SJSA1 (cell line): ENCODE data around the gene GPRC5B. TPM values are rescaled to one million over a fixed set of nuclear protein-coding genes. Genes with fewer than 3 reads are reported as not detected.
A peak's percentile ranks its signal among the peaks of the same experiment; 100 is the strongest.

Source experiments
- DNase-seq, 2 experiments: peaks; one replicate each; pipeline ENCODE4 v3.0.0-alpha.2; 2015 to 2020; ENCODE audit warnings: low spot score in 2 of 2, low read depth in 1 of 2
- H3K27ac ChIP-seq: fragments of 250-450 bp; sonication (Bioruptor Pico); 2 replicates; pipeline ENCODE4 v1.5.1; 2020; ENCODE audit warnings: mild to moderate bottlenecking, moderate library complexity
- H3K27me3 ChIP-seq: fragments of 250-450 bp; sonication (Bioruptor Pico); replicated peaks from 2 replicates; pipeline ENCODE4 v1.5.1; 2020; ENCODE audit warnings: mild to moderate bottlenecking, moderate library complexity
- H3K36me3 ChIP-seq: fragments of 250-450 bp; sonication (Bioruptor Pico); 2 replicates; pipeline ENCODE4 v1.5.1; 2020; ENCODE audit warnings: mild to moderate bottlenecking
- H3K4me1 ChIP-seq: fragments of 250-450 bp; sonication (Bioruptor Pico); replicated peaks from 2 replicates; pipeline ENCODE4 v1.6.1; 2021; ENCODE audit warnings: mild to moderate bottlenecking
- H3K4me3 ChIP-seq: fragments of 250-450 bp; sonication (Bioruptor Pico); 2 replicates; pipeline ENCODE4 v1.5.1; 2020; ENCODE audit warnings: mild to moderate bottlenecking
- H3K9me3 ChIP-seq: fragments of 250-450 bp; sonication (Bioruptor Pico); replicated peaks from 2 replicates; pipeline ENCODE4 v1.5.1; 2020; ENCODE audit warnings: mild to moderate bottlenecking
- total RNA-seq: library from RNA; depleted of rRNA; stranded (reverse); fragments of >200 nt; shearing (Covaris generic); gene quantifications from 2 replicates; pipeline ENCODE4 v1.2.3, GENCODE V29; 2014

The GPRC5B gene
- total RNA-seq, 1 experiment from 2014 or later: 12.1 TPM

- no peak for DNase-seq
- Histone ChIP-seq H3K36me3 (no peaks in the 10 kb centered on the region), H3K9me3 (peaks cover 7% of the 10 kb centered on the region; the same call in 1 of the 2 replicates), H3K4me3 (no peak overlapping the region), H3K27me3 (no peaks in the 10 kb centered on the region), H3K27ac (no peak overlapping the region), H3K4me1 (peaks cover 10% of the 10 kb centered on the region)
Observed at GRCh38 chr16:19842426-19843157, 42.1 kb downstream of the GPRC5B start.

- no peaks in the 10 kb centered on the region for H3K27me3 ChIP-seq
- no peak for DNase-seq
- no peak overlapping the region for H3K4me3 ChIP-seq
- no peak overlapping the region for H3K27ac ChIP-seq
- H3K9me3 ChIP-seq: peaks cover 7% of the 10 kb centered on the region; the same call in 1 of the 2 replicates
- peaks cover 10% of the 10 kb centered on the region for H3K4me1 ChIP-seq
- no peaks in the 10 kb centered on the region for H3K36me3 ChIP-seq
Observed at GRCh38 chr16:19841184-19841583, 43.5 kb downstream of the GPRC5B start.

- H3K27ac ChIP-seq: no peak overlapping the region
- no peak overlapping the region for H3K4me3 ChIP-seq
- no peaks in the 10 kb centered on the region for H3K36me3 ChIP-seq
- peaks cover 8% of the 10 kb centered on the region for H3K4me1 ChIP-seq
- H3K9me3 ChIP-seq: peaks cover 7% of the 10 kb centered on the region; the same call in 1 of the 2 replicates
- H3K27me3 ChIP-seq: no peaks in the 10 kb centered on the region
- no peak for DNase-seq
Observed at GRCh38 chr16:19840524-19841110, 44.0 kb downstream of the GPRC5B start.

GRCh38 chr16:19837984-19838707, 46.5 kb downstream of the GPRC5B start:
- Histone ChIP-seq H3K4me1 (no peaks in the 10 kb centered on the region), H3K4me3 (no peak overlapping the region), H3K27ac (no peak overlapping the region), H3K36me3 (no peaks in the 10 kb centered on the region), H3K9me3 (no peaks in the 10 kb centered on the region), H3K27me3 (no peaks in the 10 kb centered on the region)
- DNase-seq: no peak

GRCh38 chr16:19837331-19837980, 47.2 kb downstream of the GPRC5B start:
- Histone ChIP-seq H3K4me3 (no peak overlapping the region), H3K27ac (no peak overlapping the region), H3K27me3 (no peaks in the 10 kb centered on the region), H3K4me1 (no peaks in the 10 kb centered on the region), H3K36me3 (no peaks in the 10 kb centered on the region), H3K9me3 (no peaks in the 10 kb centered on the region)
- DNase-seq: no peak

GRCh38 chr16:19835968-19836421, 48.7 kb downstream of the GPRC5B start:
- no peak overlapping the region for H3K27ac ChIP-seq
- no peaks in the 10 kb centered on the region for H3K36me3 ChIP-seq
- H3K4me1 ChIP-seq: peaks cover 8% of the 10 kb centered on the region; the same call in 1 of the 2 replicates
- no peaks in the 10 kb centered on the region for H3K9me3 ChIP-seq
- H3K4me3 ChIP-seq: no peak overlapping the region
- DNase-seq: no peak
- H3K27me3 ChIP-seq: no peaks in the 10 kb centered on the region

GRCh38 chr16:19835196-19835595, 49.5 kb downstream of the GPRC5B start:
- Histone ChIP-seq H3K4me3 (no peak overlapping the region), H3K36me3 (no peaks in the 10 kb centered on the region), H3K27ac (no peak overlapping the region), H3K27me3 (no peaks in the 10 kb centered on the region), H3K4me1 (peaks cover 8% of the 10 kb centered on the region; the same call in 1 of the 2 replicates), H3K9me3 (no peaks in the 10 kb centered on the region)
- DNase-seq: no peak

- Histone ChIP-seq H3K4me1 (peaks cover 8% of the 10 kb centered on the region; the same call in 1 of the 2 replicates), H3K36me3 (no peaks in the 10 kb centered on the region), H3K27ac (no peak overlapping the region), H3K9me3 (no peaks in the 10 kb centered on the region), H3K4me3 (no peak overlapping the region), H3K27me3 (no peaks in the 10 kb centered on the region)
- no peak for DNase-seq
Observed at GRCh38 chr16:19833581-19833980, 51.1 kb downstream of the GPRC5B start.

GRCh38 chr16:19833176-19833575, 51.5 kb downstream of the GPRC5B start:
- H3K4me1 ChIP-seq: peaks cover 8% of the 10 kb centered on the region; the same call in 1 of the 2 replicates
- no peak overlapping the region for H3K27ac ChIP-seq
- H3K27me3 ChIP-seq: no peaks in the 10 kb centered on the region
- H3K4me3 ChIP-seq: no peak overlapping the region
- DNase-seq: no peak
- no peaks in the 10 kb centered on the region for H3K36me3 ChIP-seq
- no peaks in the 10 kb centered on the region for H3K9me3 ChIP-seq

GRCh38 chr16:19831678-19832077, 53.0 kb downstream of the GPRC5B start:
- no peaks in the 10 kb centered on the region for H3K36me3 ChIP-seq
- H3K9me3 ChIP-seq: no peaks in the 10 kb centered on the region
- no peak overlapping the region for H3K27ac ChIP-seq
- peaks cover 8% of the 10 kb centered on the region; the same call in 1 of the 2 replicates for H3K4me1 ChIP-seq
- no peak overlapping the region for H3K4me3 ChIP-seq
- DNase-seq: peak; percentile 34 to 54
- H3K27me3 ChIP-seq: no peaks in the 10 kb centered on the region

GRCh38 chr16:19830902-19831560, 53.6 kb downstream of the GPRC5B start:
- DNase-seq: no peak

GRCh38 chr16:19829844-19830692, 54.6 kb downstream of the GPRC5B start:
- H3K36me3 ChIP-seq: no peaks in the 10 kb centered on the region
- H3K4me1 ChIP-seq: peaks cover 8% of the 10 kb centered on the region; the same call in 1 of the 2 replicates
- no peak for DNase-seq
- no peak overlapping the region for H3K27ac ChIP-seq
- H3K27me3 ChIP-seq: no peaks in the 10 kb centered on the region
- no peak overlapping the region for H3K4me3 ChIP-seq
- H3K9me3 ChIP-seq: no peaks in the 10 kb centered on the region

More at GRCh38 chr16:19830902-19831560, 53.6 kb downstream of the GPRC5B start:
- Histone ChIP-seq H3K27me3 (no peaks in the 10 kb centered on the region), H3K4me3 (no peak overlapping the region), H3K36me3 (no peaks in the 10 kb centered on the region), H3K4me1 (peaks cover 8% of the 10 kb centered on the region; the same call in 1 of the 2 replicates), H3K27ac (no peak overlapping the region), H3K9me3 (no peaks in the 10 kb centered on the region)
